Right lung (tissue), 10 donors: ENCODE data around the gene MEOX1. TPM values are rescaled to one million over a fixed set of nuclear protein-coding genes. Genes with fewer than 3 reads are reported as not detected.
"Not testable (repeated sequence)": the region's sequence is repeated elsewhere in the genome, so short reads cannot be mapped to it uniquely, and the experiment has no call there.

Experiments
- DNase-seq, 2 donors: peaks; one replicate each; pipeline ENCODE4 v3.0.0-alpha.2; 2013
- long read RNA-seq, 8 donors: transcript quantifications; one replicate each; lab custom pipeline, GENCODE V29; 2026
- polyA plus RNA-seq, 5 donors: library from polyadenylated mRNA; unstranded; fragments of 120-200 nt; gene quantifications; one replicate each; pipeline versions ENCODE4 v1.2.1 to v1.2.3, GENCODE V29; 2013; ENCODE audit warnings: inconsistent platforms in 1 of 5, low replicate concordance in 1 of 5; ENCODE audit not compliant: insufficient read length in 5 of 5, insufficient read depth in 1 of 5

The MEOX1 gene
- under 1 TPM; 0.21 to 0.64 (median 0.31) TPM for polyA plus RNA-seq
- long read RNA-seq, donor 1: 0 reads
- long read RNA-seq, donor 2: 0 reads
- long read RNA-seq, donor 3: 0 reads
- long read RNA-seq, donor 4: 0 reads
- long read RNA-seq, donor 5, partial matches to known transcripts: 0 of 1 reads
- long read RNA-seq, donor 5, other reads (novel, unspliced or antisense): 0 of 1 reads
- long read RNA-seq, donor 6: 0 reads
- long read RNA-seq, donor 7: 0 reads
- long read RNA-seq, donor 8: 0 reads

GRCh38 chr17:43661699-43662412 is at the start of gene MEOX1:
Gene MEOX1 (minus strand): TSS chr17:43661922. CDS start chr17:43661534, 388 bp downstream.
- peak in 1 of 2 donors; percentile 32 for DNase-seq

GRCh38 chr17:43710101-43710500 is 48.4 kb upstream of the MEOX1 start:
- no peak for DNase-seq

DNA sequence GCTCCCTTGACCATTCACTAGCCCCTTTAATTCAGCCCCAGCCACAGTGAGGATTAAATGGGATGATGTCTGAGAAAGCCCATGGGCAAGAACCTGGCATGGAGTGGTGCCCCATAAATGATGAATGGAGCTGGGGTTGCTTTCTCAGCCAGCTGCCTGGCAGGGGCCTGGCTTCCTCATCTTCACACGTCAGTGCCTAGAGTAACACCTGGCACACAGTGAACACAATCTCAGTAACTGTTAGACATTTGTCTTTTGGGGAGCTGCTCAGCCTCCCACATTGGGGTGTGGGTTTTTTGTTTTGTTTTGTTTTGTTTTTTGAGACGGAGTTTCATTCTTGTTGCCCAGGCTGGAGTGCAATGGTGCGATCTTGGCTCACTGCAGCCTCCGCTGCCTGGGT is 47.5 kb upstream of the MEOX1 start:
- no peak for DNase-seq

DNA sequence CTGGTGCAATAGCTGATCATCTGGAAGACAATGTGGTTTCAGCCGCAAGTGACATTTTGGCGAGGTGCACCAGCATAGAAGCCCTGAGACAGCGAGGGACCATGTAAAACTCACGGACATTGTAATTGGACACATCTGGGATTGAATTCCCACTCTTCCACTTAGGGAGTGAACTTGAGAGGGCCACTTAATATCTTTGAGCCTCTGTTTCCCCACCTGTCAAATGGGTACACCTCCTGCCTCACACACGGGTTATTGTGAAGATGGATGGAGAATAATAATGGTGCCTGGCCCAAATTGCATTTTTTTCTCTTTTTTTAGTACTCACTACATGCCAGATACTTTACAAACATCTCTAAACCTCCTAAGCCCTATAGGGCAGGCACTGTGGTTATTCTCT is 45.5 kb upstream of the MEOX1 start:
- no peak for DNase-seq

DNA sequence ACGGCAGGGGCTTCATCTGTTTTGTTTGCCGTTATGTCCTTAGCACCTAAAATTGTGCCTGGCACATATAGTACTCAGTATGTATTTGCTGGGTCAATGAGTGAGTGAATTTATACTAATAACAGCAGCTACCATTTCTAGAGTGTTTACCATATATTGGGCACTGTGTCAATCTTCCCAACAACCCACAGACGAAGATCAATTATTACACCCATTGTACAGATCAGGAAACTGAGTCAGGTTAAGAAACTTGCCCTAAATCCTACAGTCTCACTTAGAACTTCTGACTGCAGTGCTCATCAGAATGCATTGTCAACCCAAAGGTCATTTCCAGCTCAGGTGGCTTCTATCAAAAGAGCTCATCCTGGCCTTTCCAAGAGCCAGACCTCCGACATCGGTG is 44.5 kb upstream of the MEOX1 start:
- no peak for DNase-seq

DNA sequence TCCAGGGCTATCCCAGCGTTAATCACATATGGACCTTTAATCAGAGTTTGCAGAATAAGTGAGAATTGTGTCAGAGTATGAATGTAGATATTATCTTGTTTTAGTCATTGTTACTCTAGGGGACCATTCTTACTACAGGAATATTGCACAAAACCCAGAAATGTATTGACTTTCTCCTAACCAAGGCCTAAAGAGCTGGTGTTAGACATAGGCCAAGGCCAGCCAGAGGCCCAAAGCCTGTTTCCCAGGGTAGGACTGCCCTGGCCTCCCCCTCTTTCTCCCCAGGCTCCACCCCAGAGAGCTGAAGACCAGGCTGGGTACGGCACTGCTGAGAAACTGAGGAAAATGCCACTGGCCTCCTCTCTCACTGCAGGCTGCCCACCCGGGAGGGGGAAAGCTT is 41.9 kb upstream of the MEOX1 start:
- DNase-seq: no peak

DNA sequence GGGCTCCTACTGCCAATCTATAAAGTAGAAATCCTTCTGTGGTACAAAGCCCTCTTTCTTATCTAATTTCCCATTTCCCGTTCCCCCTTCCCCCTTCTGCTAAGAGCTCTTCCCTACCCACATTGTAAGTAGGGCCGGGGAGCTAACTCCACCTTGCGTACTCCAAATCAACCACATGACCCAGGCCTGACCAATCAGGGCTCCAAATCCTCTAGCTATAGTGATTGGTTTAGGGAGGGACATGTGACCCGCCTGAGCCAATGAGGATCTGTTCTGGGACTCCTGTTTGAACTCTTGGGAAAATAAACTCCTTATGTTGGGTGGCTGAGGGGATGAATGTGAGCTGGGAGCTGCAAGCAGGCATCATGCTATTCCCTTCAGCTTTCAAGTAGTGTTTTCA is 40.9 kb upstream of the MEOX1 start:
- no peak for DNase-seq

DNA sequence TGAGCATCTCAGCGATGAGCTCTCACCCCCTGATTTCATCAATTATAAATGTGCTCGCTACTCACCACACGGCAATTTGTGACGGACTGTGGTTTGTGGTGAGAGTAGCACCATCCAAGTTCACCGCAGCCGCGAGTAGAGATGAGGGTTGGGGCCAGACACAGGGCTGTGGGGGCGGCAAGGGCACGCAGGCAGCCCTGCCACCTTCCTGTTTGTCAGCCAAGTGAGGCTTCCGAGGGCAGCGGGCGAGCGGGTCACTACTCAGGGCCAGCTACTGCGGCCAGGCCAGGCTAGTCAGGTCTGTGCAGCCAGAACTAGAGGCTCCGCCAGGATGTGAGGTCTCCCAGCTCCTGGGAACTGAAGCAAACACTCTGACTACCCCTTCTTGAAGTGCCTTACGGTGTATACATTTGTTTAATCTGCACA is 39.6 kb upstream of the MEOX1 start:
- no peak for DNase-seq

GRCh38 chr17:43699438-43699756 is 37.7 kb upstream of the MEOX1 start:
- no peak for DNase-seq

DNA sequence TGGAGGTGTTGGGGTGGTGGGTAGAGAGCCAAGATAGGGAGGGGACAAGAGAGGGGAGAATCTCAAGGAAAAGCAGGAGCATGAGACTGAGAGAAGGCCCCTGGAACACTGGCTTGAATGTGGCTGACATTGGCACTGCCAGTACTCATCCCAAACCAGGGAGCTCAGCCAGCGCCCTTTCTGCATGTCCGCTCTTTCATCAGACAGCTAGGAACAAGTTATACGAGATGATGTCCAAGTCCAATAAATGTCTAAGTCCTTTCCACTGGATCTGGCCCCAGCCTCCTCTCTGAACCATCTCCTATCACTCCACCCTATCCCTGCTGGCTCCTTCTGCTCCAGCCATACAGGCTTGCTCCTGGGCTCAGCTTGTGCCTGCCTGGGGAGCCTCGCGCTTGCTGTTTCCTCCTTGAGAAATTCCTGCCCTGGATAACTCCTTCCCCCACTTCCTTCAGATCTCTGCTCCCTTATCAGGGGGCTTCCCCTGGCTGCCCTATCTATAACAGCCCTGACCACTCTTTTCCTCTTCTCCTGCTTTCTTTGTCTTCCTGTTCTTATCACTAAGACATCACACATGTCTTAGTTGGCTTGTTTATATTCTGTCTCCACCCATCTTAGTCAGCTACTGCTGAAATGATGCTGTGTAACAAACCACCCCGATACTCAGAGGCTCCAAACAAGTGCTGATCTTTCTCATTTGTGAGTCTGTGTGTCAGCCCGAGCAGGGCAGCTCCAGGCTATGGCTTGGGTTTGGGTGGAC is 37.1 kb upstream of the MEOX1 start:
- DNase-seq: no peak

DNA sequence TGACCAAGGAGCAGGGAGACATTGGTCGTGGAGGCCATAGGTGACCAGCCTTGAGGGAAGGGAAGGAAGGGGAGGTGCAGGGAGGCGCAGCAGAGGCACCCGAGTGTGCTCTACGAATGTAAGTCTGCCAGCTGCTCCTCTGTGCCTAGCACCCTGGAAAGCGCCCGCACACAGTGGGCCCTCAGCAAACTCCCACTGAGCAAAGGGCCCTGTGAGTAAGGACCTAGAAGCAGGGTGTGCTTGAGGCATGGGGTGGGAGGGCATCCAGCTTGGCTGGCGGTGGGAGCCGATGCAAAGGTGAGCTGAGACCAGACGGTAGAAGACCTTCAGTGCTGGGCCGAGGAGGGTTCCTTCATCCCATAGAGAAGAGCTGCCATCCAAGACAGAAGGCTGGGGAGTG is 36.2 kb upstream of the MEOX1 start:
- no peak for DNase-seq

DNA sequence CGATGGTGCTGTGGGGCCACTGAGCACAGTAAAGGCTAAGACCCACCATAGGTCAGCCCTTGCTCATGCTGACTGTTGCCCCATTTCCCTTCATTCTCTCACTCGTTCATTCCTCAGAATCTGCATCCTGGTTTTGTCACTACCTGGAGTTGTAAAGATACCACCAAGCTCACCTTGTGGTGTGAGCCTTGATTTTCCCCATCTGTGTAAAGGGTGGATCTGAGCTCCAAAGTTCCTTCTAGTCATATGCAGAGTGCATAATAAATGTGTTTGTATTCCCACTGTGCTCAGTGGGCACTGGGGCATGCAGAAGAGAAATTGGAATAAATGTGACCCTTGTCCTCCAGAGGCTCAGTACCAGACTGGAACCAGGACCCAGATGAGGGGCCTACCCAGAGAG is 35.2 kb upstream of the MEOX1 start:
- no peak for DNase-seq

DNA sequence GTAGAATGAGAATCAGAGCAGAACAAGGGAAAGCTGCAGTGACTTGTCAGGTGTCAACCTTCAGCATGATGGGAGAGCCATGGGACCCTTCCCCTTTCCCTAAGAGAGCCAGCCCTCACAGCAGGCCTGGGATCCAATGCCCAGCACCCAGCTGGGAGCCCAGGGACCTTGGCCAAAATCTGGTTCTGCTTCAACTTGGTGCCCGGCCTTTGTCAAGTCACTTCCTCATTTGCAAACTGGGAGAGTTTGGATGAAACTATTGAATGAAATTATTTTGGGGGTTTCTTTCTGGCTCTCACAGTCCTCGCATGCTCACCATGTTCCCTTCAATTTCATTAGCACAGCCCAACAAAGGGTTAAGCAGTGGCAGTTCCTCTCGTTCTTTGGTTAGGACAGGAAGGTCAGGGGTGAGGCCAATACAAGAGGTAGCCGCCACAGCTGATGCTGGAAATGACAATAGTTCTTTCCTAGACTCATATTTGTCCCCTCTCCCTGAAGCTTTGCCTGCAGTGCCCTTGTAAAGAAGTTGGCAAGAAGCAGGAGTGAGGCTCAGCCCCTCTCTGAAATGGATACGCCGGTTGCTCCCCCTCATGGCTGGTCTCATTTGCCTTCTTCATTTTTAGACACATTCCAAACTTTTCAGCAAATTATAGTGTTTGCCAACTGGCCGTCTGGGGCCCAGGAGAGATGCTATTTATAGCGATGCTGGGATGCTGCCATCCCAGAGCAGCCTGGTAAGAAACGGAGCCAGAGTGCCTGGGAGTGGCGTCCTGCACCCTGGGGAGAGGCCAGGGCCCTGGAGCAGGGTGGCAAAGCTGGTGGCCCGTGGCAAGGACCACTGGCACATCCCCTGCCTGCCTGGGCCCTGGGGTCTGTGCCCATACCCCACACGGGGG is 34.5 kb upstream of the MEOX1 start:
- no peak for DNase-seq

DNA sequence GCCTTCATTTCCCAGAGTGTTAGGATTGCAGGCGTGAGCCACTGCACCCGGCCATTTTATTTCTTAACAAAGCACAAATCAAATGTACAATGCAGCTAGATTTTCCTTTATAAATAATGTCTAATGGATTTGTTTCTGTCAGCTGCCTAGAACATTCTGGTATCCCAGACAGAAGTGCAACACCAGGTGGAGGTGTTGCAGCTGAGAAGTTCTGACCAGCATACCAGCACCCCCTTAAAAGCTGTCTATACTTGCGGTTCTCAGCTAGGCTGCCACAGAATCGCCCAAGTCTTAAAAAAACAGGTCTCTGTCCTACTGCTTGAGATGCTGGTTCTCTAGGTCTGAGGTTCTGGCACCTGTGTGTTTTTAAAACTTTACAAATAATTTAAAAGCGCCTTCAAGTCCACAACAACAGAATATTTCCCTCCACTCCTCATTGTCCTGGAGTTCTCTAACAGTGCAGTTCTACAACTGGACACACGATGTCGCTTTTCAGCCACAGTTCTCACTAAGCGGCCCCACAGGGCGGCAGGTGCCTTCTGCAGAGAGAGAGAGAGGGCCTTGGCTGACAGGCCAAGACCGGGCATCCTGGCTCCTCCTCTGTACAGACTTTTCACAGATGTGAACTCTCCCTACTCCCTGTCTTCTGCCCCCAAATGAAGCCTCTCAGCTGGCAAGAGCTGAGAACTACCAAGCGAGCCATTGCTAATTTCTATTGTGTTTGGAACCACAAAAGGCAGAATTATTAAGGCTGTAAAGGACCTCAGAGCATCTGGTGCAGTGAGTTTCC is 32.6 kb upstream of the MEOX1 start:
- peak; percentile 56 to 75 for DNase-seq

DNA sequence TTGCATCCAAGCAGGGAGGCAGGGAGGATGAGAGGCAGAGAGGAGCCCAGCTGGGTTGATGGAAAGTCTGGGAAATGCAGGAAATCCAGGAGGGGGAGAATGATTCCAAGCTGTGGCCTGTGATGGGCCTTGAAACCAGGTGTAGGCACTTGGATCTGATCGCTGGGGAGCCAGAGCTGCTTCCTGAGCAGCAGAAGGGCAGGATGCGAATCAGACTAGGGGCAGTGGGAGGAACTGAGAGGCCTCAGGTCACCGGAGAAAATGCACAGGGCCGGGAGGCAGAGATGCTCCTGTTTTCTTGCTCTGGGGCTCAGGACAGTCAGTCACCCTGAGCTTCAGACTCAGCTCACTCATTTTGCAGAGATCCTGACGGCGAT is 29.6 kb upstream of the MEOX1 start:
- DNase-seq: no peak

- no peak for DNase-seq
Measured at GRCh38 chr17:43690624-43691316, 29.0 kb upstream of the MEOX1 start.

- no peak for DNase-seq
Measured at GRCh38 chr17:43689814-43690213, 28.1 kb upstream of the MEOX1 start.

DNA sequence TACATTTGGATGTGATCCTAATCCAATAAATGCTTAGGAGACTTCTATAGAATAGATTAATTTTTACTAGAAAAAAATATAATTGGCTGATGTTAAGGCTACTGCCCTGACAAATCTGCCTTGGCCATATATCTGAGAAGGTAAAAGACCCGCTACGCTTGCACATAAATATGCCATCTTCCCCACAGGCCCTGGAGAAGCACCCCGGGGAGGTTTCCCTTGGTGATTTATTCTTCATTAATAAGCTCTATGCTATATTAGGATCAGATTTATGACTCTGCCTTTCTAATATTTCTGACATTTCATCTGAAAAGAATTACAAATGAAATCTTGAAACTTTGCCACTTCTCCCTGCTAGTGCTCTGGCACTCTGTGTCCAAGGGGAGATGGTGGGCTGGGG is 27.4 kb upstream of the MEOX1 start:
- DNase-seq: no peak

- not testable (repeated sequence) for DNase-seq
Measured at GRCh38 chr17:43686957-43687356, 25.2 kb upstream of the MEOX1 start.

DNA sequence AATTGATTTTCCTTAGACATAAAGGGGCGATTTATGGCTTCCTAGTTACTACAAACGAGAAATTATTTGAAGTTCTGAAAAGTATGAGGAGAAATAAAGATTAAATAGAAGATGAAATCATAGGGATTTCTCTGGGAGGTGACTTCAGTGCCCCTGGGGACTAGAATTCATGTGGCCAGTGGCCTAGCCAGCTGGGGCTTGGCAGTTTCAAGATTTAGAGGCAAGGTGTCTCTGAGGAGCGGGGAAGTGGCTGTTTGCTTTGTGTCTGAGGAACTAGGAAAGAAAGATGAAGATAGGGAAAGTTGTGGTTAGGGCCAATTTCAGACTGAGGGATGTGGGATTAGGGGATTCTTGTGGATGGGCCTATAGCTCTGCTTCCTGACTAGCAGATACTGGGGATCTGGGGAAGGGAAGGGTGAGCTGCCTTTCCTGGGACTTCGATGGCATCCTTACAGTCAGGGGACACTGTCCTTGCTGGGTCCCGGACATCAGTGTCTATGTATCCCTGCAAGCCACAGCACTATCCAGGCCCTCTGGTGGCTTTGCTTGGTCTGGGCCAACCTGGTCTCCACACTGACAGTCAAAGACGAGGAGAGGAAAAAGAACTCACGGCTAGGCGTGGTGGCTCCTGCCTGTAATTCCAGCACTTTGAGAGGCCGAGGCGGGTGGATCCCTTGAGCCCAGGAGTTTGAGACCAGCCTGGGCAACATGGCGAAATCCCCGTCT is 22.4 kb upstream of the MEOX1 start:
- no peak for DNase-seq
